Fibroblast of gingiva (primary cell): Measurements from ENCODE around the gene VKORC1L1.
A peak's percentile ranks its signal among the peaks of the same experiment; 100 is the strongest.
"Not testable (repeated sequence)": the region's sequence is repeated elsewhere in the genome, so short reads cannot be mapped to it uniquely, and the experiment has no call there.

Experiments
- DNase-seq: peaks from one replicate; pipeline ENCODE4 v3.0.0-alpha.2; 2011; ENCODE audit warnings: low read depth

The VKORC1L1 gene

GRCh38 chr7:65885533-65885932 is 12.7 kb downstream of the VKORC1L1 start:
- DNase-seq: not testable (repeated sequence)

- not testable (repeated sequence) for DNase-seq
Measured at GRCh38 chr7:65888434-65889156, 15.7 kb downstream of the VKORC1L1 start.

GRCh38 chr7:65889722-65890121 is 16.8 kb downstream of the VKORC1L1 start:
- not testable (repeated sequence) for DNase-seq

- no peak for DNase-seq
Measured at GRCh38 chr7:65892161-65892560, 19.3 kb downstream of the VKORC1L1 start.

GRCh38 chr7:65892835-65893234 is 20.0 kb downstream of the VKORC1L1 start:
- DNase-seq: peak; percentile 6

GRCh38 chr7:65896279-65896870 is 23.5 kb downstream of the VKORC1L1 start:
- DNase-seq: no peak

- not testable (repeated sequence) for DNase-seq
Measured at GRCh38 chr7:65897289-65897688, 24.4 kb downstream of the VKORC1L1 start.

- DNase-seq: not testable (repeated sequence)
Measured at GRCh38 chr7:65898677-65899447, 26.0 kb downstream of the VKORC1L1 start.

- no peak for DNase-seq
Measured at GRCh38 chr7:65902306-65902705, 29.4 kb downstream of the VKORC1L1 start.

GRCh38 chr7:65907501-65908198 is 34.8 kb downstream of the VKORC1L1 start:
- DNase-seq: no peak

- DNase-seq: no peak
Measured at GRCh38 chr7:65910237-65910636, 37.4 kb downstream of the VKORC1L1 start.

GRCh38 chr7:65912237-65912636 is 39.4 kb downstream of the VKORC1L1 start:
- no peak for DNase-seq

- DNase-seq: no peak
Measured at GRCh38 chr7:65915921-65916657, 43.2 kb downstream of the VKORC1L1 start.

- DNase-seq: no peak
Measured at GRCh38 chr7:65923316-65923715, 50.4 kb downstream of the VKORC1L1 start.

GRCh38 chr7:65924193-65924592 is 51.3 kb downstream of the VKORC1L1 start:
- DNase-seq: no peak

- no peak for DNase-seq
Measured at GRCh38 chr7:65925040-65925439, 52.2 kb downstream of the VKORC1L1 start.

GRCh38 chr7:65926588-65926987 is 53.7 kb downstream of the VKORC1L1 start:
- DNase-seq: no peak

GRCh38 chr7:65927489-65928448 is 54.9 kb downstream of the VKORC1L1 start:
- no peak for DNase-seq

GRCh38 chr7:65931685-65932084 is 58.8 kb downstream of the VKORC1L1 start:
- no peak for DNase-seq

- no peak for DNase-seq
Measured at GRCh38 chr7:65937296-65937695, 64.4 kb downstream of the VKORC1L1 start.
